PFSK-1 (cell line): ENCODE measurements around the gene FOXRED2.

Experiments used
- FOXP2 ChIP-seq: optimal IDR thresholded peaks from 2 replicates; pipeline ENCODE3; 2011; ENCODE audit warnings: borderline replicate concordance, control low read depth, inconsistent platforms; ENCODE audit not compliant: insufficient read depth; ENCODE audit errors: extremely low read length, extremely low read depth
- POLR2AphosphoS5 ChIP-seq: IDR thresholded peaks from 2 replicates; pipeline ENCODE4 v1.6.1; 2012; ENCODE audit warnings: low read depth, mild to moderate bottlenecking, control low read depth, low read length, moderate library complexity
- REST ChIP-seq, 2 experiments: IDR thresholded peaks; 2 replicates each; pipeline versions ENCODE4 v1.6.1 to v1.8.0; 2011 to 2012; ENCODE audit warnings: low read depth in 2 of 2, low read length in 2 of 2, control low read depth in 1 of 2, inconsistent platforms in 1 of 2, mild to moderate bottlenecking in 1 of 2, moderate library complexity in 1 of 2; ENCODE audit not compliant: insufficient read depth in 1 of 2
- SIN3A ChIP-seq: IDR thresholded peaks from 2 replicates; pipeline ENCODE4 v1.6.1; 2012; ENCODE audit warnings: mild to moderate bottlenecking, low read length, moderate library complexity, borderline replicate concordance; ENCODE audit not compliant: insufficient read depth
- TAF1 ChIP-seq: IDR thresholded peaks from 2 replicates; pipeline ENCODE4 v1.6.1; 2012; ENCODE audit warnings: low read length, control low read depth, borderline replicate concordance; ENCODE audit not compliant: insufficient read depth

Gene FOXRED2

DNA sequence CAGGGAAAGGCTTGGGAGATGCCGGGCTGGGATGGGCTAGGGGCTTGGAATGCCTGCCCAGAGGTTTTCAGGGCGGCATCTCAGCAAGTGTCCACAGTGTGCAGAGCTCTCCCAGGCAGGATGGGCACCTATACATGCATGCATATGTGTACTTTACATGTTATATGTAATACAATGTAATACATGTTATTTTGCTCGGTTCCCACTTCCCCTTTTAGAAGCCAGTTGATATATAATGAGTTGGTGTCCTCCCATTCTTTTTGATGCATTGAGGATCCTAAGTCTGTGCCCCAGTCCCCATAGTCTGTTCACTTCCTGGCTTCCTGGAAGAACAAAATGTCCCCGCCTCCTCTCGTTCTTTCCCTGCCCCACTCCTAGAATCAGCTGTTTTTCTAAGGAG, 42.2 kb upstream of the FOXRED2 start:
- TF ChIP-seq FOXP2 (no peak), TAF1 (no peak)

GRCh38 chr22:36548606-36549005, 41.8 kb upstream of the FOXRED2 start:
- TF ChIP-seq REST (IDR thresholded peaks at IDR 0.05; ENCODE audit: insufficient read depth in 1 of 2, low read depth in 2 of 2, low read length in 2 of 2), result no peak
- no peak for TF ChIP-seq SIN3A
- TF ChIP-seq TAF1, result no peak
- TF ChIP-seq POLR2AphosphoS5, result no peak
- no peak for TF ChIP-seq FOXP2

DNA sequence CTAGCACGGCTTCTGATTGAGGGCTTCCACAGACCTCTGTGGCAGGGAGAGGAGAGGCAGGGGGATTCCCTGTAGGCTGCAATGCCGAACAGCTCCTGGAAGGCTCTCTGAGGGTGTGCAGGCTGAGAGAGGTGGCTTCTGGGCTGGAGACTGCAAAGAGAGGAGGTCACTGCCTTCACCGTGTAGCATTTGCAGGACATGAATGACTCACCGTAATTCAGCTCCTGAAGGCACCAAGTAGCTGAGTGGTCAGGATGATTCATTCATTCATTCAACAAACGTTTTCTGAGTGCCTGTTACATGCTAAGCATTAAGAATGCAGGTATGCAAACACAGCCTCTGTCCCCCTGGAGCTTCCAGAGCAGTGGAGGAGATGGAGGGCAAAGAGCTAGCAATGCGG, 40.1 kb upstream of the FOXRED2 start:
- TF ChIP-seq TAF1 (no peak), POLR2AphosphoS5 (no peak), FOXP2 (no peak), REST (IDR thresholded peaks at IDR 0.05; ENCODE audit: insufficient read depth in 1 of 2, low read depth in 2 of 2, low read length in 2 of 2) (no peak)

DNA sequence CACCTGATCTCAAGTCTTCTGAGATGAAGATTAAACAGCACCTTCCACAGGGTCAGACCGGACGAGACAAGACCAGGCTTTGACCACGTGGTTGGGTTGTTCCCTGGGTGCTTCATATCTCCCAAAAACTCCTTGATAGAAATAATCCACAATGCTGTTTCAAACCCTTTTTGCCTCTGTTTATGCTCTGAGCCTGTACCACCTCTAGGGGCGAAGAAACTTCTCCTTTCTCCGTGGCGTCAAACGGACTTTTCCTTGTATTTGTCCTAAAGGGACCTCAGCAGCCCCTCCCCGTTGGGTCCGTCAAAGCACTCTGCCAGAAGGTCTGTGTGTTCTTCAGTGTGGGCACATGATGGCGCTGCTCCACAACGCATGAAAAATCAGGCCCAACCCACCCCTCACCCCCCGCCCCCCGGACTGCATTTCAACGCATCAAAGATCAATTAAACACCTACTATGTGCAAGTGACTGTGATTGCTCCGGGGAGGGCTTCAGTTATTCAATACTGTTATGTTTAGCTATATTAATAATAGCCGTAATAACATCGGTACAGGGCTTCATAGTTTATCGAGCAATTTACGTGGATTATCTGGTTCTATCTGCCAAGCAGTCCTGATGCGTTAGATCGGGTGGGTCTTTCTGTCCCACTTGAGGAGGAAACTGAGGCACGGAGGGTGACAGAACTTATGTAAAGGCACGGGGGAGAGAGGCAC, 39.4 kb upstream of the FOXRED2 start:
- TF ChIP-seq SIN3A (no peak), REST (IDR thresholded peaks at IDR 0.05; ENCODE audit: insufficient read depth in 1 of 2, low read depth in 2 of 2, low read length in 2 of 2) (no peak), TAF1 (no peak), FOXP2 (no peak), POLR2AphosphoS5 (no peak)

- TF ChIP-seq REST (IDR thresholded peaks at IDR 0.05; ENCODE audit: insufficient read depth in 1 of 2, low read depth in 2 of 2, low read length in 2 of 2) (no peak), TAF1 (no peak), POLR2AphosphoS5 (no peak), SIN3A (no peak), FOXP2 (no peak)
Measured at GRCh38 chr22:36544107-36544620, 37.3 kb upstream of the FOXRED2 start.
